ENCODE data around the gene PROSER2.

Gene PROSER2

DNA sequence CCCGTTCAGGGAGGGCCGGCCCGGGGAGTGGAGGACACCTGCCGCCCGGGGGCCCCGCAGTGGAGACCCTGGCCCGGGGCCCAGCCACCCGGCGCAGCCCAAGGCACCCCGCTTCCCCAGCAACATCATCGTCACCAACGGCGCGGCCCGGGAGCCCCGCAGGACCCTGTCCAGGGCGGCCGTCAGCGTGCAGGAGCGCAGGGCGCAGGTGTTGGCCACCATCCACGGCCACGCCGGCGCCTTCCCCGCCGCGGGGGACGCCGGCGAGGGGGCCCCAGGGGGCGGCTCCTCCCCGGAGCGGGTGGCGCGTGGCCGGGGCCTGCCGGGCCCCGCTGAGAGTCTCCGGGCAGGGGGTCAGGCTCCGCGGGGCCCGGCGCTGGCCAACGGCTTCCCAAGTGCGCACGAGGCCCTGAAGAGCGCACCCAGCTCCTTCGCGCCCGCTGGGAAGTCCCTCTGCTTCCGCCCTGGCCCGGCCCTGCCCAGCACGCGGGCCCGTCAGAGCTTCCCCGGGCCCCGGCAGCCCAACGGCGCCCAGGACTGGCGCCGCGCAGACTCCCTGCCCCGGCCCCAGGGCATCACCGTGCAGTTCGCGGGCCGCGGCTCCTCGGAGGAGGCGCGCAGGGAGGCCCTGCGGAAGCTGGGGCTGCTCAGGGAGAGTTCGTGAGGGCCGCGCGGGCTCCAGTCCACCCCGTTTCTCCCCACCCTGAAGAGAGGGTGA is 46.7 kb downstream of the PROSER2 start:
- FAIRE-seq: no peak

- FAIRE-seq: no peak
These were observed 47.3 kb downstream of the PROSER2 start for GRCh38 chr10:11870461-11870780.

GRCh38 chr10:11870900-11871400 is 47.8 kb downstream of the PROSER2 start:
- FAIRE-seq: no peak

- FAIRE-seq: no peak
These were observed 48.3 kb downstream of the PROSER2 start for GRCh38 chr10:11871466-11871865.

DNA sequence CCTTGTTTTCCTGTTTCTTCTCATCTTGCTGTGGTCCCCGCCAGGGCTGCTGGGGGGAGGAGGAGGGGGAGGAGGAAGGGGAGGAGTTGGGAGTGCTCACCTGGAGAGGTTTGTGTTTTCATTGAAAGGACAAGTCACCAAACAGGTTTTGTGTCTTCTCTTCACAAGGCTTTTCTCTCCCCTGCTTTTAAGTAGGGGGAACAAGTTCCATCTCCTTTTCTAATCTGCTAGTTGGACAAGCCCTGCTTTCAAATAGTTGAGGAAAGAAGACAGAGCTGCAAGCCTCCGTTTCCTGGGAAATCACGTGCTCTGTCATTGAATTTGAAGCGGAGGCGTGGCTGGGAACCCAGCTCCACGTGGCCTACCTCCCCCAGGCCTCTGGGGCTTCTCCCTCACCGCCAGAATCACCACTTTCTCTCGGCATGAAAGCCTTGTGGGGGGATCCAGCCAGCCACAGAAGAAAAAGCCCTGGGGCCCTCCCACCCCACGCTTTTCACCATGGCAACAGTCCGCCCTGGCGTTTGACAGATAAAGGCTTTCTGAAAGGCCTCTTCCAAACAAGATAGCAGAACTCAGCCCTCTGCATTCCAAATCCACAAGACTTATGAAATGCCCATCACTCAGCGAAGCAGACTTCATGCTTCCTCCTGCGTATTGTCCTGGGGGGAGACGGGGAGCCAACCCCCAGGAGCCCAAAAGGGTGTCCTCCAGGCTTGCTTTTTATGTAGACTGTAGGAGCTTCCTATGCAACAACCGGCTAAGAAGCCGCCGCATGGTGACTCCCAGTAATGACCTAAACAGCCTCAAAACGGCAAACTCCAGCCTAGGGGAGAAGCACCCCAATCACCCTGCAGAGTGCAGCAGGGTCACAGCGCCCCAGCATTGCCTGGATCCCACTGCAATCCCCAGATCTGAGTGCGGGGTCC is 51.7 kb downstream of the PROSER2 start:
- no peak for FAIRE-seq

DNA sequence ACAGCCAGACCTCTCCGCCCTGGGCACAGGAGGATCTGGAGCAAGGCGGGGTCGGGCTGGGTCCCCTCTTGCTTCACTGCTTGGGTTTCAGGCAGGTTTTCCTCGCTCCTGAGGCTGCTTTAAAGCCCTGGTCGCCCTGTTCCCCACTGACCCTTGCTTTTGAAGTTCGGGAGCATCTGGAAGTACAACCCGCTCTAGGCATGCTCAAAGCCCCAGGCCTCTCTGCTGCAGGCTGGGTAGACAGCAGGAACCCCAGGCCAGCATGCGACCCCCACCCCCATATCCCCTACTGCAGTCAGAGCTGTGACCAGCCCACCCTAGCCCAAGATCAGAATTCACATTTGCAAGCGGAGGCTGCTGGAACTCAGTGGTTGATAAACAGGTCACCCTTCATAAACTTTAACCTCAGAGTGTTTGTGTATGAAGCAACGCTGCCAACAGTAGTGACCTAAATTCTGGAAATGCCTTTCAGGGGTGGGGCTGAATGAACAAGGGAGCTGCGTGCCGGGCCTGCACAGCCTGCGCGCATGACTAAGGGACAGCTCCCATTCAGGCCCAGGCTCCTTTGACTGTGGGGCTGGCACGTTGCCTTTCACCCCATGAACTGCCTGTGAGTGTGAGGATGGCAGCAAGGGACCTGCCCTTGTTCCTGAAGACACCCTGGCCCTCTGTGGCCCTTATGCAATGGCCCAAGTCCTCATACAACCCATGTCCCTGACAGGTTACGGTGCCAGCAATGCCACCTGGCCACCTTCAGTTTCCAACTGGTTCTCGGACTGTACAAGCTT is 52.5 kb downstream of the PROSER2 start:
- FAIRE-seq: no peak

DNA sequence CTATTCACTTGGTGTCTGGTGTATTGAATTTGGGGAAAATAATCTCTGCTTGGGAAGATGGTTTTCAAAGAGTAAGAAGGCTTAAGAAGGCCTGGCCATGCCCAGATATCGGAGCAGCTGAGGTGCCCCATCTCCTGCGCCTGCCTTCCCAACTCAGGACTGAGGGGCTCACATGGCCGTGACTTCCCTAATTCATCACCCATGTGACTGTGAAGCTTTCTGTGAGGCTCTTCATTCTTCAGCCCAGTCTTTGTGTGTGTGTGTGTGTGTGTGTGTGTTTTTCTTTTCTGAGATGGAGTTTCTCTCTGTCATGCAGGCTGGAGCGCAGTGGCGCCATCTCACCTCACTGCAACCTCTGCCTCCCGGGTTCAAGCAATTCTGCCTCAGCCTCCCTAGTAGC is 53.2 kb downstream of the PROSER2 start:
- no peak for FAIRE-seq

DNA sequence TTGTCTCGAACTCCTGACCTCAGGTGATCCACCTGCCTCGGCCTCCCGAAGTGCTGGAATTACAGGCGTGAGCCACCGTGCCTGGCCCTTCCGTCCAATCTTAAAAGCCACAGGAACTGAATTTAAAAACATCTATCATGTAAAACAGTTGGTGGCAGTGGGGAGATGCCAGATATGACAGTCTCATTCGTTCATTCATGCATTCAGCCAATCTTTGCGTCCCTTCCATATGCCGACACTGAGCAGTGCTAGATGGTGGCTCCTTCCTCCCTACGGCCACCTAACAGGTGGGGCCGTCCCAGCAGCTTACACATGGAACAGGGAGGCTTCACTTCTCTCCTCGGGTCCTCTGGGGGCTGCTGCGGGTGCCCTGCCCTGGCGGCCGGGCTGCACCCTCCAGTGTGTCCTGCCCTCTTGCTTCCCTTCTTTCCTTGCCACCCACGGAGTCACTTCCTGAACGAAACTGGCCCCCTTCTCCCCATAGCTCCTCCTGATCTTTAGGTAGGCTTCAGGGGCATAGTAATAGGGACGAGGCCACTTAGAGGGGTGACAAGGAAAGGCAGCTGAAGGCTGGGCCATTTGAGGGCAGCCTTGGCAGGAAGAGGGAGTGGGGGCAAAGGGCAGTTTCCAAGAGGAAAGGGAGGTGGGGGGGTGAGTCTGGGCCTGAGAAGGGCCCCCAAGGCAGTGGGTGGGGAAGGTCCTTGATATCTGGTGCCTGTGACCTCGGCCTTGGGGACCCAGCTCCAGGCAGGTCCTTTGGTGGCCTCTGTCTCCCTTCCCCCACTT is 53.8 kb downstream of the PROSER2 start:
- FAIRE-seq: no peak

DNA sequence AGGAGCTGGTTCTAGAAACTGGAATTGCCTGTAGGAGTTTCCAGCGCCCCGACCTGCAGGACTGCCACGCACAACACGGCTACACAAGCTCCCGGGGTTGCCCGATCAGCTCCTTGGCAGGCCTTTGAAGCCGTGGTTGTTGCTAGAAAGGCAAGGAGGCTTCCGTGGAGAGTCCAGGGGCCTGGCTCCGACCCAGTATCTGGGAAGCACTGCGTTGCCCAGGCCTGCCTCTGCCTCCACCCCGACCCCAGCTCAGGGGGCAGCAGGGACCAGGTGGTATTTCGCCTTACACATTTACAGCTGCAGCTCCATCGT is 54.4 kb downstream of the PROSER2 start:
- no peak for FAIRE-seq

DNA sequence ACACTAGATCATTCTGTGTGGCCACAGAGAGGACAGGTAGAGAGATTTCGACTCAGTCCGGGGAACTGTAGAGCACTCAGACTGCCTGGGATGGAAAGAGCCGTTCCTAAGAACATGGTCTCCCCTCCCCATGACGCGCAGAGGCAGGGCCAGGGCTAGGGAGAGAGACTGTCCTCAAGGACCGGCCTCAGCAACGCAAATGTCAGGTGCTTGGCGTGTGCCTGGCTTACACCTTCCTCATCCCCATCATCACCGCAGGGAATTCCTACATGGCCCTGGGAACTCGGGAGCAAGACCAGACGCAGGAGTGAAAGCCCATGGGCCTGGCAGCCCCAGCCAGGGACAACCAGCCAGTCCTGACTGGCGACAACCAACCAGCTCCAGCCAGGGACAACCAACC is 55.6 kb downstream of the PROSER2 start:
- FAIRE-seq: no peak

GRCh38 chr10:11879387-11880094 is 56.4 kb downstream of the PROSER2 start:
- no peak for FAIRE-seq

DNA sequence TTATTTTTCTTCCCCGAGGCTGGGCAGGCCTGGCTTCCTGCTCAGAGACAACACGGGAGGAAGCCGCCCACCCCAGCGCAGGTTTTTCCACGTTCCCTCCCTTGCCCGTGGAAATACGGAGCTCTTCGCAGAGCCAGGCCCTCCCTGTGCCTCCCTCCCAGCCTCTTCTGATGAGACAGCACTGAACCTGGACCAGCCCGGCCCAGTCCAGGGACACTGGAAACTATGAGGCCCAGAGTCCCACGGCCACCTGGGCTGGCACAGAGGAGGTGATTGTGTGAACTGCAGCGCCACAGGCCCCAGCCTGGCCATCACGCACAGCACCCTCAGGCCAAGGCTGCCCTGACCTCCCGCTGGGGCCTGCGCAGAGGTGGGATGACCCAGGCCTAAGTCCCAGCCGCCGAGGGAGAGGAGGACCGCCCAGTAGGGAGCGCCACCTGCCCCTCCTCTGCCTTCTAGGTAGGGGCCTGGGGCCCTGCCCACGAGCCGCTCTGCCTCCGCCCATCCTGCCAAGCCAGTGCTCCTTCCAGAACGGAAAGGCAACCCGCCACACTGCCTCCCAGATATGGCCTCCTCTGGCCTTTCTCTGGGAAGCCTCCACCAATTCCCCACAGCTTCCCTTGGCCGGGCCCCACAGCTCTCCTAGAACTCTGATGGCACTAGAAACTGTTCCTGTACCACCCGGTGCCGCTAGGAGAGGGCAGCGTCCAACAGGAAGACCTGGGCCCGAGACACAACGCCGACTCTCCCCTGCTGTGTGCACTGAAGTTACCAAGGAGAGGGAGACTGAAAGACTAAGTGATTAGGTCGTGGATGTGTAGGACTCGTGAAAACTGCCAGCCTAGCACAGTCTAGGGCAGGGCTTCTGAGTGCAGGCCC is 57.2 kb downstream of the PROSER2 start:
- no peak for FAIRE-seq

GRCh38 chr10:11881030-11881476 is 57.9 kb downstream of the PROSER2 start:
- FAIRE-seq: no peak

- FAIRE-seq: no peak
These were observed 58.6 kb downstream of the PROSER2 start for GRCh38 chr10:11881477-11882417.

DNA sequence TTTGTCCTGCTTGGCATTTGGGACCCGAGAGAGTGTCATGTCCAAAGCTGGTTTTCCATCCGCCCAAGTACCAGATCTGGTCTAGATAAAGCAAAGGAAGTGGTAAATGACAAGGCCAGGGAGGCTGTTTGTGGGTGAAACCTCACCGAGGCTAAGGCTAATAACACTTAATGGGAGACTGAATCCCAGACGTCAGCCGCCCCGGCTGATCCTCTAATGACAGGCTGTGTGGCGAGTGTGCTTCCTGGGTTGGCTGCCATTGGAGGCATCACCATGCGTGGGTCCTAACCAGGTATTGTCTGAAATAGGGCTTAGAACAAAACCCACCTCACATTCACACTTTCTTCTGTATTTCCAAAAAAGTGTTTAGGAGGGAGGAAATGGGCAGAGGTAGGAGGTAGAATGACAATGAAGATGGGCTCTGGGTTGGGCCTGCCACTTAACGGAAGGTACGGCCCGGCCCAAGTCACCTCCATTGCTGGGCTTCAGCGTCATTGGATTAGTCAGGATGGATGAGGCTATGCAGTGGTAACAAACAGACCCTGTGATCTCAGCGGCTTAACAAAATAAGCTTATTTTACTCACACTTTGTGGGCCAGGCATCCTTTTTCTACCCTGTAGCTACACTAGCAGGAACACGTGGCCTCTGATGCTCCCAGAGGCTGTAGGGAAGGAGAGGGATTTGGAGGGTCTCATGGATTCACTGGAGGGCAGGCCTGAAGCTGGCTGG is 59.7 kb downstream of the PROSER2 start:
- no peak for FAIRE-seq

- no peak for FAIRE-seq
These were observed 61.7 kb downstream of the PROSER2 start for GRCh38 chr10:11884706-11885423.

- FAIRE-seq: no peak
These were observed 62.4 kb downstream of the PROSER2 start for GRCh38 chr10:11885437-11886137.

DNA sequence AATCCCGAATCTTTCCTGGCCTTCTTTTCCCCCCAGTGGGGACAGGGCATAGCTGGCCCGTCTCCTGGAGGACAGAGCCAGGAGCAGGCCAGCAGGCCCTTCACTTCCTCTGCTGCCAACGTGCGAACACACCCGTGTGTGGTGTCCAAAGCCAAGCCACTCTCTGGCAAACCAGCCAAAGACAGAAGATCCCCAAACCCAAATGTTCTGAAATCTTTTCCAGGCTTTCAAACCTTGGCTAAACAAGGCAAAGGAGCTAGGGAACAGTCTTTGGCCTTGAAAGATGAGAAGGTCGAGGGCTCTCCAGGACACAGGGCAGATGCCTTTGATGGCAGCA is 63.0 kb downstream of the PROSER2 start:
- no peak for FAIRE-seq

Measured in colon (tissue), 2 donors.